GM19193 (cell line): ENCODE results near the gene SPEN.

ENCODE experiments used
- POLR2A ChIP-seq: IDR thresholded peaks from 4 replicates; pipeline ENCODE4 v1.6.1; 2011; ENCODE audit not compliant: insufficient read depth, insufficient read length; ENCODE audit errors: extremely low read depth

SPEN gene

DNA sequence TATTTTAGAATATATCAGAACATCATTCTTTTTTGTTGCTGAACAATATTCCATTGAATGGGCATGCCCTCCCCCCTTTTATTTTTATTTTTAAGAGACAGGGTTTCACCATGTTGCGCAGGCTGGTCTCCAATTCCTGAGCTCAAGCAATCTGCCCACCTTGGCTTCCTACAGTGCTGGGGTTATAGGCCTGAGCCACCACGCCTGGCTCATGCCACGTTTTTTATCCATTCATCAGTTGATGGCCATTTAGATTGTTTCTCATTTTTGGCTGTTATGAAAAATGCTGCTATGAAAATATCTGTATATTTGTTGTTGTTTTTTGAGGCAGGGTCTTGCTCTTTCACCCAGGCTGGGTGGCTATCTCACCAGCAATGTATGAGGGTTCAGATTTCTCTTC lies 19.8 kb downstream of the SPEN start:
- no peak for TF ChIP-seq POLR2A

DNA sequence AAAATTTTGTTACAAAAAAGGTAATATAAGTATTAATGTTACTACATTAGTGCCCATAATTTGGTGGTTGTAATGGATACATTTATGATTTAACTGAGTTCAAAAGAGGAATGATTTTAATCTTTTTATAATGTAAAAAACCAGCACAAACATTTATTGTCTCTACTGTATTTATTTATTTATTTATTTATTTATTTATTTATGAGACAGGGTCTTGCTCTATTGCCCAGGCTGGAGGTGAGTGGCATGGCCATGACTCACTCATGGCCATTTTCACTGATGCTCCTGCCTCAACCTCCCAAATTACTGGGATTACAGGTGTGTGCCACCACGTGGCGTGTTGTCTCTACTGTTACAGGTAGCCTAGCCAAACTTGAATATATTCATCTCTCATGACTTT lies 21.9 kb downstream of the SPEN start:
- TF ChIP-seq POLR2A: no peak

DNA sequence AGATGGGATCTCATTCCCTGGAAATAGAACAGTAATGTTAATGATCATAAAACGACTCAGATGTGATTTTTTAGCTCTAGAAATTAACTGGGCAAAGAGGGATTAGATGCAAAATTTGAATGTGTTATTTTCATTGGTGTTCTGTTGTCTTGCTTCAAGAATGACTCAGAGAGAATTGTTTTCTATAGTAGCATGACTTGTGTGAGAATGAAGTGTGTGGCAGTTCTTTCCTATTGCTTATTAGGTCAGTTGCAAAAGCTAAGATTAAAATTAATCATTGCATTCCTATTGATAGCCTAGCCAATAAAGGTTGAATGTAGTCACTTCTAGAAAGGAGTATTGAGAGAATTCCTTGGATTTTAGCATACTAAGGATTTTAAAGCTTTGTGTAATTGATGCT lies 22.9 kb downstream of the SPEN start:
- TF ChIP-seq POLR2A: no peak

DNA sequence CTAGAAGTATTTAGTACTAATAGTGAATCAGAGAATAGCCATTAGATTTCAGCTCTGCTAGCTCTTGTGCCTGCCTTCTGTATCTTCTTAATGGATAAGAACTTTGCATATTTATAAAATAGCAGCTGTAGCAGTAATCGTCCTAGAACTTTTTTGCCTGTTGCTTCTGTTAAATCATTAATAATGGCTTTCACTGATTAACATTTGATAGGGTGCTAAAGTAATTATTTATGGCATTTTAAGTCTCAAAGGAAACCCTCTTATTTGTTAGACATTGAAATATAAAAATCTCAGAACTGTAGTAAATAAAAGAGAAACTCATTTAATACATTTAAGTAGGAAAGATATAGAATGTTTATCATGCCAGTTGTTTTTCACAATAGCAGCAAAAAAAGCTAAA lies 27.0 kb downstream of the SPEN start:
- TF ChIP-seq POLR2A: no peak

DNA sequence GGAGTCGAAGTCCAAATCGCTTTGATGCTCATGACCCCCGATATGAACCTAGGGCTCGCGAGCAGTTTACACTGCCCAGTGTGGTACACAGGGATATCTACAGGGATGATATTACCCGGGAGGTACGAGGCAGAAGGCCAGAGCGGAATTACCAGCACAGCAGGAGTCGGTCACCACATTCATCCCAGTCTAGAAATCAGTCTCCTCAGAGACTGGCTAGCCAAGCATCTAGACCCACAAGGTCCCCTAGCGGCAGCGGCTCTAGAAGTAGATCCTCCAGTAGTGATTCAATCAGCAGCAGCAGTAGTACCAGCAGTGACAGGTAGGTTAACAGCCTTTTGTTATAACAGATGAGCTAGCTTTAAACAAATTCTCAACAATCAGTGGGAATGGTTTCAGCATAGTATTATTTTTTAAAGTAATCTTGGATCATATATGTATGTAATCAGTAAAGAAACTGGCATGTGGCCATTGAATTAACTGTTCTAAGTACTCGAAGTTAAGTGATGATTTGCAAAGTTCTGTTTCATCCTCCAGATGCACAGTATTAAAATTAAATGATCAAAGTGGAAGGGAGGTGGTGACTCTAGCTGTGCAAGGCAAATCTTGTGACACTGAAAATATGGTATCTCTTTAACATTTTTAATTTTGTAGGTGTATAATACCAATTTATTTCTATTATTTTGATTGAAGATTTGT lies 29.0 kb downstream of the SPEN start:
- no peak for TF ChIP-seq POLR2A

DNA sequence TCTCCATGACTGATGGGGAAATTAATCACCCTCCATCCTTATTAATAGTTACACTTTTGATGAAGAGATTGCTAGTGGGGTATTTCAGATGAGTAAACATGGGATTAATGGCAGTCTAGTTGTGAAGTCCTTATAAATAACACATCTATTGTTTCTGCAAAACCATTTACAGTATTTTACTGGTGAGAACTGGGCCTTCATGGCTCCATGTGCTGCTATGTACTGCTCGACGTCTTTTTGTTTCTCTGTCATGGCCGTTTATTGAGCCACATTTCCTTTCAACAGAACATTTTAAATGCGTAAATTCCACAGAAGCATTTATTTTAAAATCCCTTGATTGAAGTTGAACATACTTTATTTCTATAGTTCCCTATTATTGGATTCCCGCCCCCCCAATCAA lies 34.5 kb downstream of the SPEN start:
- no peak for TF ChIP-seq POLR2A

DNA sequence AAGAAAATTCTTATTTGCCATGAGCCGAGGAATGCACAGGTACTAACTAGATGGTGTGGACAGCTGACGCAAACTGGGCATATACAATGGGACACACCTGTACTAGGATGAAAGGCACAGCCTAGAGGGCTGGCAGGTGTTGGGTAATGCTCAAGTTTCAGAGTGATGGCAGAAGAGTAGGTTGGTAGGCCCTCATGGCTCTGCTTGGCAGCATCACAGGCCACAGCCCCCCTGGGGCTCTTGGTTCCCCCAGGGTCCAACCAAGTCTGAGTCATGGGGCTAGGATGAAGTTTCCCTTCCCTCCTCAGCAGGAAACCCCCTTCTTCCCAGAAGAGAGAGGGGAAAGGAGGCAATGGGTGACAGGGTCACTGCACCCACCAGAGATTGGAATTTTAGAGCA lies 35.2 kb downstream of the SPEN start:
- no peak for TF ChIP-seq POLR2A

DNA sequence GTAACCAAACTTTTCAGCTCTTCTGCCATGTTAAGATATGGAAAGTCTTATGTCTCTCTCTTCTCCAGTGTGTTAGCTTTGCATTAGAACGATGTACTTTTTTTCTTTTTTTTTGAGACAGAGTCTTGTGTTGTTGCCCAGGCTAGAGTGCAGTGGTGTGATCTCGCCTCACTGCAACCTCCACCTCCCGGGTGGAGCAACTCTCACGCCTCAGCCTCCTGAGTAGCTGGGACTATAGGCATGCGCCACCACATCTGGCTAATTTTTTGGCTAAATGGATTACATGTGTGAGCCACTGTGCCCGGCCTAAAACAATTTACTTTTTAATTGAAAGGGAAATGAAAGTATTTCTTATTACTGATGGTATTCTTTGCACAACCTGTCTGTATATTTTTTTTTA lies 35.8 kb downstream of the SPEN start:
- TF ChIP-seq POLR2A: no peak

DNA sequence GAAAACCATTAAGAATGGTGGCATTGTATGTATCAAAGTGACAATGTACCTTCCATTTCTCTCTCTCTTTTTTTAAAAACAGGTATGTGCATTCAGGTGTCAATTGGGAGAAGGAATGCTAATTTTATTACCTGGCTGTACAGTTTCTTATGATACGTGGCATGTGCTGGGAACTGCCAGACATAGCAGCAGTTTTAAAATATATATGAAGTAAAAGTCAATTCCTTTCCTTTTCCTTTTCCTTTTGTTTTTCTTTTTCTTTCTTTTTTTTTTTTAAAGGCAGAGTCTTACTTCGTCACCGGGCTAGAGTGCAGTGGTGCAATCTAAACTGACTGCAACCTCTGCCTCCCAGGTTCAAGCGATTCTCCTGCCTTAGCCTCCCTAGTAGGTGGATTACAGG lies 37.0 kb downstream of the SPEN start:
- TF ChIP-seq POLR2A: no peak

DNA sequence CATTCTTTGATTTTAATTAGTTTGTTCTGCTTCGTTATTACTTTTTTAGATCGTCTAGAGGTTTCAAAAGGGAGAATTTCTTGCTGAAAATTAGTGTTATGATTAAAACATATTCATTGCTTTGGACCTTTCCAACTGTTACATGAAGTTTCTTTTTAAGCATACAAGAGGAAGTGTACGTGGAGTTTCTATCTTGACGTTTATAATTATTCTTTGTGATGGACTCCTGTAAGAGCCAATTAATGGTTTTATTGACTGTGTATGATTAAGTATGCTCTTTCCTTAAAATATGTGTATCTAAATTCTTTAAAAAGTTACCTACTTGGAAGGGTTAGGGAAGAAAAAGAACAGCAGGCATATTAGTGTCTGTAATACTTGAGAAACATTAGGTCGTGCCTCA lies 37.8 kb downstream of the SPEN start:
- TF ChIP-seq POLR2A: no peak

DNA sequence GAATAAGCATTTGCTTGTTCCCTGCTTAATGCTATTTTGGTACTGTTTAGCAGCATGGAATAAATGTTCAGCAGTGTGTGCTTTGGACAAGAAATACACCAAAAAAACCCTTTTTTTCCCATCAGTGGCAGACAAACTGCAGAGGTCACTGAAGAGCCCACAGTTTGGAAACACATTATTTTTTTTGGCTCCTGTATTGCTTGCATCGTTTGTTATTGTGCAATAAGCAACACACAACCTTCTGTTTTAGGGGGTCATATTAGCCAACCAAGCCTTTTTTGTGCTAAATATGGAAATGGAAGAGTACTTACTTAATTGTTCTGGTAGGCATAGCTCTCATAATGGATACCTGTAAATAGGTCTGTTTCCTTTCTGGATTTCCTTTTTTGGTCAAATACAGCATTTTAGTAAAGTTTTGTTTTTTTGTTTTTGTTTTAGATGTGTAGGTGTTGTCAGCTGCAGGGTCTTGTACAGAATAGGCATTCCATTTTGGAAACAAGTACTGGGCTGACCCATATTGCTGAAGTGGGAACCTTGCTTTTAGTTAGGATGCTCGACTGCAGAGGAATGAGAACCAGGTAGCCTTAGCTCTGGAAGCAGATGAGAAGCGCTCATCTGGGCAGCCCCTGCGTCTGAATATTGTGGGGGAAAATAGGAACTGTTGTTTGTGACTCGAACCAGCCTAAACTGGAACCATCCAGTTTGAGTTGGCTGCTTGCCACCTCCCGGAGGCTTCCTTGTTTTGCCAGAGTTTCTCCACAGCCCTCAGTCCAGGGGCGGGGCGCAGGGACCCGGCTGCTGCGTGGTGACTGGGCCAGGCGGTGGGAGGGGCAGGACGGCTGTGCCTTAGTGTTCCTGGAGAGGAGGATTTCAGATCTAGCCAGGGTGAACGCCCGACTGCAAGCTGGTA lies 38.4 kb downstream of the SPEN start:
- no peak for TF ChIP-seq POLR2A

DNA sequence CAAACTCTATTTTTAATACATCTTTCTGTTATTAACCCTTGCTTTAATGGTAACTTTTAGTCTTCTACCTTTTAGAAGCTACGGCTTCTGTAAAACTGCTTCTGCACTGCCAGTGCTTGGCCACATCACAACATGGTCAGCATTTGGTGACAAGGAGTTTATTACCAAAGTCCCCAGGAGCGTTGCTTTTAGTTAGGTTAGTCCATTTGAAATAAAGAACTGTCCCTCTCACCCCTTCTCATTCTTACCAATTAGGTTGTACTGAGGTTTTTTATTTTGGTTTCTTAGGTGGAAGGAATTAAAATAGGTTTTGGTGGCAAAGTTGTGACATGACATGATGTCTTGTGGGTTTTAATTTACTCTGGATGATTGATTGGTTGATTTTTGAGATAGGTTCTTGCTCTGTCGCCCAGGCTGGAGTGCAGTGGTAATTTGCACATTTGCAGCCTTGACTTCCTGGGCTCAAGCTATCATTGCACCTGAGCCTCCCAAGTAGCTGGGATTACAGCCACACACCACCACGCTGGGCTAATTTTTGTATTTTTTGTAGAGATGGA lies 39.2 kb downstream of the SPEN start:
- TF ChIP-seq POLR2A: no peak

DNA sequence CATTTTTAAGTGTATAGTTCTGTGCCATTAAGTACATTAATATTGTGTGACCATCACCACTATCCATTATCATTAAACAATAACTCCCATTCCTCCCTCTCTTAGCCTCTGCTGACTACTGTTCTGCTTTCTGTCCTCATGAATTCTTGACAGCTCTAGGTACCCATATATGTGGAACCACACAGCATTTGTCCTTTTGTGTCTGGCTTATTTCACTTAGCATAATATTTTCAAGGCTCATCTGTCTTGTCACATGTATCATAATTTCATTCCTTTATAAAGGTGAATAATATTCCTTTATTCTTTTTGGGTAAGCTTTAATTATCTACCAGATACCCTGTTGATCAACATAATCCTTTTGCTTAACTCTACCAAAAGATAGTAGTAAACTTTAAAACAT lies 47.7 kb downstream of the SPEN start:
- TF ChIP-seq POLR2A: no peak

DNA sequence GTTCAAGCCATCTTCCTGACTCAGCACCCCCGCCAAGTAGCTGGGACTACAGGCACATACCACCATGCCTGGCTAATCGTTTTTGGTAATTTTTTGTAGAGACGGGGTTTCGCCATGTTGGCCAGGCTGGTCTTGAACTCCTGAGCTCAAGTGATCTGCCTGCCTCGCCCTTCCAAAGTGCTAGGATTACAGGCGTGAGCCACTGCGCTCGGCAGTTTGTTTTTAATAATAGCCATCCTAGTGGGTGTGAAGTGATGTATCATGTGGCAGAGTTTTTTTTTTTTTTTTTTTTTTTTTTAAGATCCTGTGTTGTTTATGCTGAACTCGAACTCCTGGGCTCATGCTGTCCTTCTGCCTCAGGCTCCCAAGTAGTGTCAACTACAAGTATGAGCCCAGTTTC lies 51.8 kb downstream of the SPEN start:
- no peak for TF ChIP-seq POLR2A

DNA sequence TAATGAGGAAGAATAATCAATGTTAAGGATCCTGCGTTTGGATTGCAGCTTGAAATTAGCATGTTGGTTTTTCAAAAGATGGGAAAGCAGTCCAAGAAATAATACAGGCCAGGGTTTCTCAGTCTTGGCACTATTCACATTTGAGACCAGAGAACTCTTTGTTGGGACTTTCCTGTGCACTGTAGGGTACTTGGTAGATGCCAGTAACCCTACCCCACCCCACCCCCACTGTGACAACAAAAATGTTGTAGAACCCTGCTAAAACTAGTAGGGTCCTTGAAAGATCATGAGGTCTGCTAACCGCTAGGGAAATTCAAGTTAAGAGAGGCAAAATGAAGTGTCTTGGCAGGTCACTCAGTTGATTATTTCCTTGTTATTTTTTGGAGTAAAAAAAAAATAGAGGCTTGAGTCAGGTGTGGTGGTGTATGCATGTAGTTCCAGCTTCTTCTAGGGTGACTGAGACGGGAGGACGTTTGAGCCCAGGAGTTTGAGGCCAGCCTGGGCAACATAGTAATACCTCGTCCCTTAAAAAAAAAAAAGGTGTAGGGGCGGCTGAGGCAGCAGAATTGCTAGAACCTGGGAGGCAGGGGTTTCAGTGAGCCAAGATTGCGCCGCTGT lies 53.3 kb downstream of the SPEN start:
- no peak for TF ChIP-seq POLR2A

DNA sequence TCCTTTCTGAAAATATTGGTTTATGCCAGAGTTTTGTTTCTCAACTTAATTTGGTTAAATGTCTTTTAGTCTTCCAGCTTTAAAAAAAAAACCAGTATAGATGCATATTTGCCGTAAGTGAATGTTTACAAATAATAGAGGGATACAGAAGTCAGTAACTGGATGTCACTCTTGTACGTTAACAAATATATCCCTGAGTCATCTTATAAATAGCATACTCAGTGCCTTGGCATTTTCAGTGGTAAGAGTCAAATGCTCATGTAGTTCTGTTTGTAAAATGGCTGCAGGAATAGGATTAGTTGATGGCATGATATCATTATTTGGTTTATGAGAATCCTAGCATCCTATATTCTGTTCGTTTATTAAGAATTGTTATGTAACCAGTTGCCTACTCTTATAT lies 55.4 kb downstream of the SPEN start:
- TF ChIP-seq POLR2A: no peak

DNA sequence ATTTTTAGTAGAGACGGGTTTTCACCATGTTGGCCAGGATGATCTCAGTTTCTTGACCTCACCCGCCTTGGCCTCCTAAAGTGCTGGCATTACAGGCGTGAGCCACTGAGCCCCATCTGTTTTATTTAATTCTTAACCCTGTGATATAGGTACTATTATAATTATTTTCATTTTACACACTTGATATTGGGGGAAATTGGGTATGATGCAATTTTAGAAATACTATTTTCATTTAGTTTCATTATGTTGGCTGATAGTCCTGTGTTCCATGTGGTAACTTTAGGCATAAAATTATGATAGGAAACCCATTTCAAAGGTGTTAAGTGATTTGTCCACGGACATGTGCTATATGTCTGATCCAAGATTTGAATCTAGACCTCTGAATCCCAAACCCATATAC lies 61.1 kb downstream of the SPEN start:
- TF ChIP-seq POLR2A: no peak

DNA sequence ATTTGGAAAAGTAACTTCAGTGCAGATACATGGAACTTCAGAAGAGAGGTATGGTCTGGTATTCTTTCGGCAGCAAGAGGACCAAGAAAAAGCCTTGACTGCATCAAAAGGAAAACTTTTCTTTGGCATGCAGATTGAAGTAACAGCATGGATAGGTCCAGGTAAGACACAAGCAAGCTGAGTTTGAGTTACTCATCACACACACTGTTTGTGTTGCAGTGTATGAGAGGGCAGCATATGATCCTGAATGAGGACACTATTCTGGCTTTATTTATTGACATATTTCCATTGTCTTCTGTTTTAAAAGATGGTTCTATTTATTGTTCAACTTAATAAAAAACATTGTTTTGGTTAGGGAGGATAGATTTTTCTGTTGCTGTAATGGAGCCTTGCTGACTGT lies 63.6 kb downstream of the SPEN start:
- no peak for TF ChIP-seq POLR2A
